HepG2 (cell line): ENCODE measurements around the gene RNPEPL1. TPM values are rescaled to one million over a fixed set of nuclear protein-coding genes. Genes with fewer than 3 reads are reported as not detected.

ENCODE experiments used
- BRCA1 ChIP-seq: sonication (generic); formaldehyde crosslinking; IDR thresholded peaks from 2 replicates; pipeline ENCODE4 v1.4.0; 2020; ENCODE audit warnings: missing genetic modification reagents
- CCAR2 ChIP-seq: fragments of 200-400 bp; formaldehyde crosslinking; optimal IDR thresholded peaks from 2 replicates; pipeline ENCODE3; 2018; ENCODE audit warnings: low read depth, mild to moderate bottlenecking, low read length, moderate library complexity
- EEA1 ChIP-seq: sonication (generic); formaldehyde crosslinking; IDR thresholded peaks from 2 replicates; pipeline ENCODE4 v1.5.1; 2020; ENCODE audit warnings: mild to moderate bottlenecking, missing genetic modification reagents, borderline replicate concordance
- FOXK2 ChIP-seq: fragments of 450-650 bp; IDR thresholded peaks from 2 replicates; pipeline ENCODE4 v1.6.1; 2016
- GMEB2 ChIP-seq: IDR thresholded peaks from 2 replicates; pipeline ENCODE4 v1.6.1; 2016; ENCODE audit warnings: missing biosample characterization, missing genetic modification reagents, low read depth
- HNRNPLL ChIP-seq: fragments of 200-400 bp; formaldehyde crosslinking; IDR thresholded peaks from 2 replicates; pipeline ENCODE4 v1.6.1; 2017; ENCODE audit warnings: mild to moderate bottlenecking, low read depth, low read length; ENCODE audit not compliant: poor library complexity, severe bottlenecking
- KIAA2018 ChIP-seq: sonication (generic); formaldehyde crosslinking; IDR thresholded peaks from 2 replicates; pipeline ENCODE4 v1.5.0; 2020; ENCODE audit warnings: mild to moderate bottlenecking, missing genetic modification reagents, borderline replicate concordance
- MIER3 ChIP-seq: IDR thresholded peaks from 2 replicates; pipeline ENCODE4 v1.6.1; 2016; ENCODE audit warnings: missing compliant biosample characterization, borderline replicate concordance
- MLLT10 ChIP-seq: sonication (generic); formaldehyde crosslinking; IDR thresholded peaks from 2 replicates; pipeline ENCODE4 v1.4.0; 2020; ENCODE audit warnings: missing genetic modification reagents
- NCOR1 ChIP-seq: fragments of 200-600 bp; sonication (generic); IDR thresholded peaks from 2 replicates; pipeline ENCODE4 v1.7.0; 2017; ENCODE audit warnings: antibody characterized with exemption, low read length, borderline replicate concordance
- PHF5A ChIP-seq: IDR thresholded peaks from one replicate; pipeline ENCODE4 v1.6.1; 2018; ENCODE audit warnings: low read depth, missing genetic modification reagents; ENCODE audit not compliant: unreplicated experiment
- POLR2AphosphoS5 ChIP-seq: IDR thresholded peaks from 2 replicates; pipeline ENCODE4 v1.6.1; 2012; ENCODE audit warnings: low read depth, low read length
- ZFP36L1 ChIP-seq: sonication (generic); formaldehyde crosslinking; IDR thresholded peaks from 2 replicates; pipeline ENCODE4 v1.8.0; 2022; ENCODE audit warnings: mild to moderate bottlenecking, missing genetic modification reagents, moderate library complexity
- ZNF124 ChIP-seq: sonication (generic); formaldehyde crosslinking; IDR thresholded peaks from 2 replicates; pipeline ENCODE4 v1.4.0; 2020; ENCODE audit warnings: missing genetic modification reagents
- ZNF234 ChIP-seq: sonication (generic); formaldehyde crosslinking; conservative IDR thresholded peaks from 2 replicates; pipeline ENCODE4 v1.5.1; 2020; ENCODE audit warnings: mild to moderate bottlenecking, missing genetic modification reagents
- ZNF431 ChIP-seq: sonication (generic); formaldehyde crosslinking; IDR thresholded peaks from 2 replicates; pipeline ENCODE4 v1.9.0; 2022; ENCODE audit warnings: missing genetic modification reagents, low read depth, mild to moderate bottlenecking, borderline replicate concordance
- ZNF75D ChIP-seq: sonication (generic); formaldehyde crosslinking; IDR thresholded peaks from 2 replicates; pipeline ENCODE4 v1.8.1; 2023; ENCODE audit warnings: missing genetic modification reagents, mild to moderate bottlenecking, borderline replicate concordance
- ZNF883 ChIP-seq: sonication (generic); formaldehyde crosslinking; IDR thresholded peaks from 2 replicates; pipeline ENCODE4 v1.5.1; 2020; ENCODE audit warnings: mild to moderate bottlenecking, missing genetic modification reagents; ENCODE audit errors: not compliant biosample characterization
- polyA plus RNA-seq, 8 experiments: library from polyadenylated mRNA; depleted of rRNA in 3 of 8; stranded (reverse) in 7 of 8; unstranded in 1 of 8; fragments of >200 nt; fragmentation: Illumina TruSeq in 4 of 8; extraction: Trizol in 4 of 8; gene quantifications; 2 replicates each; pipeline versions ENCODE4 v1.2.1 to v1.2.3, GENCODE V29; 2011 to 2016; ENCODE audit warnings: low read depth in 4 of 8, missing spikeins in 1 of 8, mixed read lengths in 1 of 8; ENCODE audit not compliant: insufficient read depth in 1 of 8
- total RNA-seq, 5 experiments: library from RNA; depleted of rRNA; stranded (reverse); fragments of >200 nt; fragmentation: Illumina TruSeq; extraction: Trizol; gene quantifications; 2 replicates each; pipeline ENCODE4 v1.2.3, GENCODE V29; 2016; ENCODE audit warnings: low read depth in 1 of 5
- TF ChIP-seq, protein P1 (sequence below): fragments of 450-650 bp; IDR thresholded peaks from 2 replicates; pipeline ENCODE4 v1.6.1; 2016

Gene RNPEPL1
- total and polyA plus RNA-seq, 2 of the 13 experiments (the other 11 are each of a cell fraction or from before 2014, with no cell fraction given), result 13.0 to 18.0 TPM

DNA sequence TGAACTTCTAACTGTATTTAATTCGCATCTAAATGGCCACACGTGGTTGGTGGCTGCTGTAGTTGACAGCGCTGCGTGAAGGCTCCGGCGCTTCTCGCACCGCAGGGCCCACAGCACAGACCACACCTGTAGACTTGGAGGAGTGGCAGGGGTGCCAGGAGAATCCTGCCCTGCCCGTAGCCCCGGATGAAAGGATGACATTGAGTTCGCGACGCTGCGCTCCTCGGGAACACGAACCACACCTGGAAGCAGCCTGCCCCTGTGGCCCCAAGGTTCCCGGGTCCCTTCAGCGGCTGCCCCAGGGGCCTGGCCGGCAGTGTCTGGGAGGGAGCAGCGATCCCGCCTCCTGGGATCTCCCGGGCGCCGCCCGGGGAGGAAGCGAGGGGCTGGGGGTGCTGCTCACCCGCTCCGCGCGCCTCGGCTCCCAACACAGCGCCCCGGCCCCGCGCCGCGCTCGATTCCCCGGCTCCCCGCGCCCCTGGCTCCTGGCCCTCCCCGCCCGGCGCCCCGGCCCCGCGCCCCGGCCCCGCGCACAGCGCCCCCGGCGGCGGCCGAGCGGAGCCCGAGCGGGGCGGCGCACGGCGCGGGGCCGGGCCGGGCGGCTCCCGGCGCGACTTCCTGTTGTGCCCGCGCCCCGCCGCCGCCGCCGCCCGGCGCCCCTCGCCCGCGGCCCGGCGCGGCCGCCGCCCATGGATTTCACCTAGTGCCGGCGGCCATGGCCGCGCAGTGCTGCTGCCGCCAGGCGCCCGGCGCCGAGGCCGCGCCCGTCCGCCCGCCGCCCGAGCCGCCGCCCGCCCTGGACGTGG, at the start of gene RNPEPL1 (continued):
- TF ChIP-seq, protein P1, sequence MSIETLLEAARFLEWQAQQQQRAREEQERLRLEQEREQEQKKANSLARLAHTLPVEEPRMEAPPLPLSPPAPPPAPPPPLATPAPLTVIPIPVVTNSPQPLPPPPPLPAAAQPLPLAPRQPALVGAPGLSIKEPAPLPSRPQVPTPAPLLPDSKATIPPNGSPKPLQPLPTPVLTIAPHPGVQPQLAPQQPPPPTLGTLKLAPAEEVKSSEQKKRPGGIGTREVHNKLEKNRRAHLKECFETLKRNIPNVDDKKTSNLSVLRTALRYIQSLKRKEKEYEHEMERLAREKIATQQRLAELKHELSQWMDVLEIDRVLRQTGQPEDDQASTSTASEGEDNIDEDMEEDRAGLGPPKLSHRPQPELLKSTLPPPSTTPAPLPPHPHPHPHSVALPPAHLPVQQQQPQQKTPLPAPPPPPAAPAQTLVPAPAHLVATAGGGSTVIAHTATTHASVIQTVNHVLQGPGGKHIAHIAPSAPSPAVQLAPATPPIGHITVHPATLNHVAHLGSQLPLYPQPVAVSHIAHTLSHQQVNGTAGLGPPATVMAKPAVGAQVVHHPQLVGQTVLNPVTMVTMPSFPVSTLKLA, result 0 out of 2 replicates have a peak, but pooled peaks have one; percentile 13
- no peak for TF ChIP-seq HNRNPLL
- no peak for TF ChIP-seq ZNF431
- no peak for TF ChIP-seq ZNF234 (CRISPR knock-in tag)
- no peak for TF ChIP-seq CCAR2
- TF ChIP-seq ZNF883 (CRISPR knock-in tag), result peak; percentile 23
- no peak for TF ChIP-seq GMEB2 (CRISPR knock-in tag)
- no peak for TF ChIP-seq ZNF124 (CRISPR knock-in tag)
- TF ChIP-seq FOXK2, result no peak
- TF ChIP-seq NCOR1, result no peak
- TF ChIP-seq EEA1 (CRISPR knock-in tag), result peak; percentile 83
- no peak for TF ChIP-seq MLLT10 (CRISPR knock-in tag)
- no peak for TF ChIP-seq PHF5A (CRISPR knock-in tag)
- no peak for TF ChIP-seq ZFP36L1 (CRISPR knock-in tag)
- TF ChIP-seq BRCA1 (CRISPR knock-in tag), result no peak
- no peak for TF ChIP-seq KIAA2018 (CRISPR knock-in tag)
- TF ChIP-seq POLR2AphosphoS5, result no peak
- no peak for TF ChIP-seq ZNF75D
- TF ChIP-seq MIER3 (CRISPR knock-in tag), result no peak
